NCI-H2107 treated with DMSO at 0.1 percent for 48 hours (cell line): ENCODE measurements around the gene SFXN5.

Experiments used
- DNase-seq: peaks from one replicate; lab custom pipeline; 2025; ENCODE audit not compliant: unreplicated experiment; lab: John Stamatoyannopoulos, UW

SFXN5 gene

DNA sequence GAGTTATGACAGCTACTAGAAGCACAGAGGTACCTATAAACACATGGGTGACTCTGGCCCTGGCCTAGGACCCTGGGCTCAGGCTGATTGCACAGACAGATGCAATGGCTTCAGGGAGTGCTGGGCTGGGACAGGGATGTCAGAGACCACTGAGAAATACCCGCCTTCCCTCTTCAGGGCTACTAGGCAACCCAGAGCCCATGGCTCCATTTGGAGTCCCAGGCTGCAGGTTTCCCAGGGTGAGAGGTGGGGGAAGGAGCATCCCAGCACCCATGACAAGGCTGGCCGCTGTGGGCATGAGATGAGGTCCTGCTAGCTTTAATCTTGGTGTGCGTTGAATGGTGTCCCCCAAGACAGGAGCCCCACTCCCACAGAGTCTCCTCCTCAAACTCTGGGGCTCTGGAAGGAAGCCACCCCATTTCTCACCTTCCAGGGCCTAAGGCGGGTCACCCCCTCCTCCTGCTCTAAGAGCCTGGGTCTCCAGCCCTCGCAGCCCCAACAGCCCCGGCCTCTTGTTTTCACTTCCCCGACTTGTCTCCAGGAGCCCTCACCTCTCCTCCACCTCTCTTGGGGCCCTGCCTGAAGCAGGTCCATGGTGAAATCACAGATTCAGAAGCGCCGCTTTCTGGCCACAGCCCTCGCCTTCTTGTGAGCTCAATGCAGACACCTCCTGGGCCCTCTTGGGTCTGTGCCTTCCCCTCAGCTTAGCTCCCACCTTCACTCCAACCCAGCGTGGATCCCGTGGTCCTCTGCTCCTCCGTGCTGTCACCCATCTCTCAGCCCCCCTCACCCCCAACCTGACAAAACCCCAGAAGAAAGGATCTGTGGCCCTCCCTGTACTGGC is 112.7 kb downstream of the SFXN5 start:
- no peak for DNase-seq

DNA sequence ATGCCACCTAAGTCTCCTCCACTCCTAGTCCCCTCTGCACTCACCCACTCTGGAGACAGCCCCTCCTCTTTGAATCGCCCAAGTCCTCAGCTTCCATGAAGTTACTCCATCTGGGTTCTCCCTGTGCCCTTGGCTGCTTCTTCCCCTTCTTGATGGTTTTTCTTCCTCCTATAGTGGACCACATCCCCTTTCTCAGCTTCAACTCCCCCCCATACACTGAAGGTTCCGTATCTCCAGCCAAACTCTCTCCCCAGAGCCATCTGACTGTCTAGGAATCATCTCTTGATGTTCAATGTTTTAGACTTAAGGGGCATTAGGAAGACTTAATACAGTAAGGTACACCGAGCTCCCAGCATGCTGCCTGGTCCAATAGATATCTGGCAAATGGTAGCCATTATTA is 114.6 kb downstream of the SFXN5 start:
- no peak for DNase-seq

DNA sequence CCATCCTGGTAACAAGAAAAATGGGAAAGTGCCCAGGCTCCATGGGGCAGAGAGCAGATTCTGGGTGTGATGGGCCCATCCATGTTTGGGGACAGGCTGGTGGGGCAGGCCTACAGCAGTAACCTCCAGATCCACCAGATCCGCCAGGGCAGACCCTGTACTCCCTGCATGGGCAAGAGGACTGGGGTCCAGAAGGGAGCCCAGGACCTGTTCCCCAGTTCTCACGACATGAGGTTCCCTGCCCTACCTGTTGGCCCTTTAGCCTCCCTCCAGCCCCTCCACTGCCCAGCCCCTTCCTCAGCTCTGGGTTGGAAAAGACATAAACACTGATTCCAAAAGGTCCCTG is 115.5 kb downstream of the SFXN5 start:
- no peak for DNase-seq

DNA sequence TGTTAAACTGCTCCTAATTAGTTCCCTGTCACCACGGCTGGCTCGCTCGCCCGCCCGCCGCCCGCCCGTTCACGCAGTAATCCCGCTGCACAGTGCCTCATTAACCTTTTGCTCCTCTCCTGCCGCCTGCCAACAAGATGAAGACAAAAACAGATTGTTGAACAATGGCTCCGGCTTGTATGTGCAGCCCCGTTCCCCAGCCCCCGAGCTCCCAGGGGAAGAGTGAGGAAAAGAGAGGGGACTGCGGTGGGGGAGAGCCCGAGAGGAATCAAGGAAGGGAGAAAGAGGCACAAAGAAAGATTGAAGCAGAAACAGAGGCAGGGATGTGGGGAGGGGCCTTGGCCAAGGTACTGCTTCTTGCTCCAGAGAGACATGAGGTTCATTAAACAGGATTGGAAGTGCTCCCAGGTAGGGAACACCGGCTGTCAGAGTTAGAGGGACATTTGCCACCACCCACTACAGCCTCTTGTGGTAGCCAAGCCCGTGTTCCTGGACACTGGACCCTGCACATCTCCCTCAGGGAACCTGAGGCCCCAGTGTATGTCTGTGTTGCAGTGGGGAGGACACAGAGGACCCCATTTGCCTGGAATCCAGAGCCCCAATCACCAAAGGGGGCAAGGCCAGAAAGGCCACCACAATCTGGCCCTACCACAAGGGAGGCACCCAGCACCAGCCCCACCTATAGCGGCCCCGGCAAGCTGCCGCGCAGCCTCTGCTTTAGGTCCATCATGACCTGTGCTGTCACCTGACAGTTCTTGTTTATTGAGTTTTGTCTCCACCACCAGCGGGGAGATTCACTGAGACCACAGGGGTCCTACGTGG is 116.1 kb downstream of the SFXN5 start:
- no peak for DNase-seq

DNA sequence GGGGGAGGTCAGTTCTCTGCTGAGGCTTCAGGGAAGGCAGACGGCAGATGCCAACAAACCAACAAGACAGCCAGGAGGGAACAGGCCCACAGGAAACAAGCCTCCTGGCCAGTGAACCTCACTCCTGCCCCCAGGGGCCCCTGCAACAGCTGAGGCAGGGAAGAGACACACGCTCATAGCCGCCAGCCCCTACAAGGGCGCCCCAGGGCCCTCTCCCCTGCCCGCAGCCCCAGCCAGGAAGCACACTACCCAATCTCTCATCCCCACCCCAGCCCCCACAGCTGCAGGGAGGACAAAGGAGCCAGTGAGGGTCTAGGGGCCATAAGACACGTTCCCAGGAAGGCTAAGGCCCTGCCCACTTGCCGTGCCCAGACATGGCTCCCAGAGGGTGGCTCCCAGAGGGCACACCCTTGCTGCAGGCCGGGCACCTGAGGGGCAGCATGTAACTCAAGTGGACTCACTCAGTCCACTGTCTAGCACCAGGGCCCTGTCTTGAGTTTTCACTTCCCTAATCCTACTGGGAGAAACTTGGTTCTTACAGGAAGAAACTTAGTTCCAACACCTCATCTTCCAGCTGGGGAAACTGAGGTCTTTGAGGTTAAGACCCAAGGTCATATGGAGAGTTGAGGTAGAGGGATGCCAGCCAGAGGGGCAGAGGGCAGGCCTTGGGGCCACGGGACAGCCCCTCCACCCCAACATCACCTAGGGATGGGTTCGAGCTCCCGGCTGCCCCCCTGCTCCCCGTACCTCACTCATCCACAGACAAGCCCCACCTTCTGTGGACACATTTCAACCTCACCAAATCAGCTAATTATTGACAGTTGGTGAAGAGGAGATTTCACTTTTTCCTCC is 116.9 kb downstream of the SFXN5 start:
- DNase-seq = no peak

DNA sequence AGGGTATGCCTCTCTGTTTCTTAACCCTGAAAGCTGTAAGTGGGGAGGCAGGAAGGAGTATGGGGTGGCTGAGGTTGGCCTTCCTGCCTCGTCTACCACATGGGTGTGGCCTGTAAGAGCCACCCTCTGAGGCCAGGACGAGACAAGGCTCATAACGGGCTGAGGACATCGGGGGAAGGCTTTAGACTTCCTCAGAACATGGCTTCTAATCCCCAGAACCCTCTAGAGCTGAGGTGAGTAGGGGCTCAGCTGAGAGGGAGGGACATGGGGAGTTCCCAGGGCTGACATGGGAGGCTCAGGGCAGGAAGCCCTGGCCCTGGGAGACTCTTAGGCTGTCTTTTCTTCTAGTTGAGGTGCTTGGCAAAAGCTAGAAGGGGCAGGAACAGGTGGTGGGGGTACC is 117.5 kb downstream of the SFXN5 start:
- DNase-seq = no peak

DNA sequence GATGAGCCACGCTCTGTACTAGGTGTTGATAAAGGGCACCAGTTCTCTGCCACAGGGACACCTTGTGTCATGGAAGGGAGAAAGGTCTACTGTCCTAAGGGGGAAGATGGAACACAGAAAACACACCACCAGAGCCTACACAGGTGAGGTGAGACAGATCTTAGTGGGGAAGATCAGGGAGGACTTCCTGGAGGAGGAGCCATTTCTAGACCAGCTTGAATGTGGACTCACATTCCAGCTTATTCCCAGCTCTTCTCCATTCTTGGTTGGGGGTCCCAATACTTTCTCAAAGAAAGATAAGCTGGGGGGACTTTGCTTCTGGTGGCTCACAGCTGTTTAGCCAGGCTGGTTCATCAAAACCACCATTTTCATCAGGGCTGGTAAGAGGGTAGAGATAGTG is 118.0 kb downstream of the SFXN5 start:
- DNase-seq = no peak

DNA sequence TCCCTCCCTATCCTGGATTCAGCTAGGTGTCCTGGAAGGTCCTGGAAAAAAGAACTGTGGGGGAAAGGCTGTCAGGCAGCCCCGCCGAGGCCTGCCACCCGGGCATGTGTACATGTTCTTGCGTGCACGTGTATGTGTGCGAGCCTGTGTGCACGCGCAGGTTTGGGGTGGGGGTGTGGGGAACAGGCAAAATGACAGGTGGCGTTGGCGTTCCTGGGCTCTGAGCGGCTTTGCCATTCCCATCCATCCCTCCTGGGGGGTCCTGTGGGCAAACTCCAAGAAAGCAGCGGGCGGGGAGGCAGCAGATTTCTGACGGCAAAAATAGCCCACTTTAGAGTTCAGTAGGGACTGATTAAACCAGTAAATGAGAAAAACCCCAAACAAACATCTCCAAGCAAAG is 118.6 kb downstream of the SFXN5 start:
- DNase-seq = no peak

DNA sequence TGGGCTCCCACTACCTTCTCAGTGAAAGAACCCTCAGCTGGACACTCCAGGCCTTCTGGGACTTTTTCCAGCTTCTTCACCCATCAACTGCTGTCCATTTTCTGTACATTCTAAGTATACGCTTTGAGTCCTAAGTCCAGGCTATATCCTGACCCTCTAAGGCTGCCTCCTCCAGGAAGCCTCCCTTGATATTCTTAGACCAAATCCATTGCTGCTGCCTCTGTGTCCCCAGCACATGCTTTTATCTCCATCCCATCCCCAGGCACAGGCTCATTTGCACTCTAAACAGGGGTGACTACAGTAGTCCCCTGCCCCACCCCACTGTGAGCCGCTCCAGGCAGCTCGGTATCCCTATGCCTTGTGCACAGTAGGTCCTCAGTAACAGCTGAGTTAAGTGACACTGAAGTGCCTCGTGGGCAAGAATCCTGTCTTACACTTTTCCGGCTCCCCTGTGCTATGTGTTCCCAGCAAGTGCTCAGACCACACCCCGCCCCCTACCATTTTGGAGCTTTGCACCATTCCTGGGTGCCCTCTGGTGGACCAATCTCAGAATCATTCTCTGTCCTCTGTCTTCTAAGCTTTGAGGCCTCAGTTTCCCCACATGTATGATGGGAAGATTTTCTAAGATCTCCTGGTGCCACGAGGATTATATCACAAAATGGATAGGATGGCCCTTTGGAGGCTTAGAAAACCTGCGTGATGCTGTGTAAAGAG is 119.2 kb downstream of the SFXN5 start:
- no peak for DNase-seq

DNA sequence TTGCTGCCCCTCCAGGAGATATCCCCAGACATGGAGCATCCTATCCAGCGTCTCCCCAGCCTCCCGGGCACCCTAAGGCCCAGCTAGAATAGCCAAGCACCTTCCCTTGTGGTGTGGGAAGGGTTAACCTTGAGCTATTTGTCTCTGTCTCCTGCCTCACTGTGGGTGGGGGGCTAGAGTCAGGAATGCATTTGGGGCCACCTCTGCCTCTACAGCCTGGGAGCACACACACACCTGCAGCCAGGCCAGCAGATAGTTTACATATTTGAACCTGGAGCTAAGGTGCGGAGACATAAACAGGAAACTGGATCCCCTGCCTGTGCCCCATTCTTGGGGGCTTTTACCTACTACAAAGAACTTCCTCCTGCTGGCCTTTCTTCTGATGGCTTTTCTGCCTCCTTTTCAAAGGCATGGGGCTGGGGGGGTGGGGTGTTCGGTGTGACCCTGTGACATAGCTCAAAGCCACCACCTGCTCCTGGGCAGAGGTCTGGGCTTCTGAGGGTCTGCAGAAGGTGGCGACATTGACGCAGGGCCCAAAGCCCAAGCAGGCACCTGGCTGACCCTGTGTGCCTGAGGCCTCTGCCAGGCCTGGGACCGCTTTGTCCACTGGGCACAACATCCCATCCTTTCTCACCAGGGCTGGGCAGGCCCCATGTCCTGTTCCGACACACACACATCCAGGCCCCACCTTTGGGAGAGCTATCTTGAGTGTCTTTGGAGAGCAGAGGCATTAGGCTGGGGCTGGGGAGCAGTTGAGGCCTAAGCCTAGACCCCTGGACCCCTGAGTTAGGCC is 120.0 kb downstream of the SFXN5 start:
- no peak for DNase-seq

DNA sequence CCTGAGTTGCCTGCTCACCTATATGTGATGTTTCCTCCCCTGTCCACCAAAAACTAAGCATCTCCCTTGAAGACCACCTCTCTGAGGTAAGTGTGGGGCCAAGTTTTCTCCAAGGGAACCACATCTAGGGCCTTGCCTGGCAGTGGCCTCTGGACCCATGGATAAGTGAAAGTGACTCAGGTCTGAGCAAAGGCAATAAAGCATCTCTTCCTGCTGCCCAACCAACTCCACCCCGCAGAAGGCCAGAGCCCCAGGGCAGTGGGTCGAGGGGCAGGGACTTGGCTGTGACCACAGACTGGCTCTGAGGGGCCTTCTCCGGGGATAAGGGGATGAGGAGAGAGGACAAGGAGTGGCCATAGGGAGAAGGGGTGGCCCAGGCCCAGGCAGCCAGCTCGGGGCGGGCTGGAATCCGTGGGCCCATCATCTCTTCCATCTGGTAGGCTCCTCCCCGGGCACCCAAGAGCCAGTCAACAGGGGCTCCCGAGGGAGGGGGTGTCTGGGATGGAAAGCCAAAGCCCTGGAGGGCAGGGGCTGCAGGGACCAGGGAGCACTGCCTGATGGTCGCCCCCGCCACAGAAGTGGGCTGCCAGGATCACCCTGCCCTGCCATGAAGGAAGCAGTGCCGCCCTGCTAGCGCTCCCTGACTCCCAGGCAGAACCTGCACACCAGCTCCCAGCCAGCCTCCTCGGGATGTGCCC is 120.8 kb downstream of the SFXN5 start:
- no peak for DNase-seq

DNA sequence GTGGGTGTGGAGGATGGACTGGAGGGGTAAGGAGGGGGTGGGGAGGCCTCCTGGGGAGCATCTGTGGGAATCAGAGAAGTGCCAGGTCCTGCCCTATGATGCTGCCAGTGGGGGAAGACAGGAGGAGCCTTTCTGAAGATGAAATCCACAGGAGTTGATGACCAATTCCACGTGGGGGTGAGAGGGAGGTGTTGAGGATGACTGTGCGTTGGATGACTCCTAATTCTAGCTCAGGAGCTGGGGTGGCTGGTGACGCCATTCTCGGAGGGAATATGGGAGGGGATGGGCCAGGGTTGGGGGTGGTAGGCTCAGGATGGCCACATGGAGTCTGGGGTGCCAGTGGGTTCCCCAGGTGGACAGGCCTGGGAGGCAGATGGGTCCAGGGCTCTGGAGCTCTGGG is 121.9 kb downstream of the SFXN5 start:
- no peak for DNase-seq

DNA sequence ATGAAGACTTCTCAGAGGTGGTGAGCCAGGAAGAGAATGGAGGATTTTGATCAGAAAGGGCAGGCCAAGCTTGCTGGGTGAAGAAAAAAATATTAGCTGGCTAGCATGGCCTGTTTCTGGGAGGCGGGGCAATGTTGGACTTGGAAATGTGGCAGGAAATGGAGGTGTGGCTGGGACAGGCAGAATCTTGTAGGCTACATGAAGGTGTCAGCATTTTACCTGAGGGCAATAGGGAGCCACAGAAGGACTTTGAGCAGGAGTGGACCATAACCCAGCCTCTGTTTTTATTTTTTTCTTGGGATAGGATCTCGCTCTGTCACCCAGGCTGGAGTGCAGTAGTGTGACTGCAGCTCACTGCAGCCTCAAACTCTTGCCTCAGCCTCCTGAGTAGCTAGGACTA is 122.5 kb downstream of the SFXN5 start:
- DNase-seq = no peak

DNA sequence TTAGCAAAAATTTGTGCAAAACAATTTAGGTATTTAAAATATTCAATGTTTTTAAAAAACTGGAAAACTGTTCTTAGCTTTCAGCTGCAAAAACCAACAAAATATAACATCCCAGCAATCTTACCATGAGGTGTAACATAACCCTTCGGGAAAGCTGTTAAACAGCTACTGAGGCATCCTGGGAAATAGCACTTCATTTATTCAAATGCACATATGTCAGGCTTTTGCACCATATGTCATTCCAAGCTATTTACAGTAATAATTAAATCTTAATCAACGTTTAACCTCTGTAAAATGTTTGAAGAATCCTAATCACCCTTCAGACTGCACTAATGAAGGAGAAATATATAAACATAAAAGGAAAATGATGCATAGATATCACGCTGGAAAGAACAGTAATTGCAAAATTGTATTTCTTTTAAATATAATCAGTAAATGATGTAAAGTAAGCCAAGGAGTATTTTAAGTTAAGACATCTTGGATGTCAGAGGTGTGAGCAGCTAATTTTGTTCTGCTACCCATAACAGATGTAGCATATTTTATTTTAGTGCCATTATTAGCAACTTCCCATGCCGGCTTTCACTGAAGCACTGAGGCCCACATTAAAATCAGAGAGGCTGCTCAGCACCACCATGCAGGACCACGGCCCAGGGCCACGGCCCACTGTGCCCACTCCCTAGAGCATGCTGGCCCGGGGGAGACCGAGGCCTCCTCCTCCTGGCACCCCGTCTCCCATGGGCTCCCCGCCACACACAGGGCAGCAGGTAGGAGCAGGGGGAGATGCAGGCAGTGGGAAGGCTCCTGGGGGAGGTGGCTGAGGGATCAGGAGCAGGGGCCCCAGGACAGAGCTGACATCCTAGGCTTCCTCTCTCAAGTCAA is 123.3 kb downstream of the SFXN5 start:
- DNase-seq = no peak

DNA sequence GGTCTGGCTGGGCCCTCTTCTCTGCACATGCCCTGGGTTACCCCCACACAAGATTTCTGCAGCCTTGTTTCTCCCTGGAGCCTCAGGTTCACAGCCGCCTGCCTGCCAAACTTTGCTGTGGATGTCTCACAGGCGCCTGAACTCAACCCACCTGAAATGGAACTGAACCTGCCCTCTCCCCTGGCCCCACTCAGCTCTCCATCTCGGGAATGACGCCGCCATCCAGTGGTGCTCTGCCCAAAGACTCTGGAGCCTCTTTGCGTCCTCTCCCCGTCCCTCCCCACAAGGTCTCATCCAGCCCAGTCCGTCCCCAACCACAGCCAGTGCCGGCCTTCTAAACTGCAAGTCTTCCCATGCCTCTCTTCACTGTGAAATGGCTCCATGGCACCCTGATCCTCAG is 125.0 kb downstream of the SFXN5 start:
- DNase-seq = no peak

DNA sequence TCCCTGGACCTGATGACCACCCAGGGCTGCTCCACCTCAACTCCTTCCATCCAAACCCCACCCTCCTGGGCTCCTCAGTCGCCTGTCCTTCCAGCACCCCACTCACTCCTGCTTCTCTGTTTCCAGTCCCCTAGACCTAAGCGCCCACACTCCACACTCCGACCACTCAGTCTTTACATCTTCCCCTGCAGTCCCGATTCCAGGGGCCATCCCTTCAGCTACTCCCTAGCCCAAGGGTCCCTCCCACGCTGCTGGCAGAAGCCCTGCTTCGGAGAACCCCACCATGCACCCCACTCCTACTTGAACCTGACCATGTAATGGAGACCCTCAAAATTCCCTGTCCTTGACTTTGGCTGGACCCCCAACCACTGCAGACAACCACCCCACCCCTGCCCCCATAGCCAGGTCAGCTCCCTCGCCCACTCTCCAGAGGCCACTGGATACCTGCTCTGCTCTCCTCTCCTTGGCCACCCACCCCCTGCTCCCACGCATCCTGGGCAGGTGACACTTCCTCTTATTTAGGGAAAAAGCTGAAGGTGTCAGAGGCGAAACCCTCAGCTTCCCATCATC is 126.0 kb downstream of the SFXN5 start:
- no peak for DNase-seq

DNA sequence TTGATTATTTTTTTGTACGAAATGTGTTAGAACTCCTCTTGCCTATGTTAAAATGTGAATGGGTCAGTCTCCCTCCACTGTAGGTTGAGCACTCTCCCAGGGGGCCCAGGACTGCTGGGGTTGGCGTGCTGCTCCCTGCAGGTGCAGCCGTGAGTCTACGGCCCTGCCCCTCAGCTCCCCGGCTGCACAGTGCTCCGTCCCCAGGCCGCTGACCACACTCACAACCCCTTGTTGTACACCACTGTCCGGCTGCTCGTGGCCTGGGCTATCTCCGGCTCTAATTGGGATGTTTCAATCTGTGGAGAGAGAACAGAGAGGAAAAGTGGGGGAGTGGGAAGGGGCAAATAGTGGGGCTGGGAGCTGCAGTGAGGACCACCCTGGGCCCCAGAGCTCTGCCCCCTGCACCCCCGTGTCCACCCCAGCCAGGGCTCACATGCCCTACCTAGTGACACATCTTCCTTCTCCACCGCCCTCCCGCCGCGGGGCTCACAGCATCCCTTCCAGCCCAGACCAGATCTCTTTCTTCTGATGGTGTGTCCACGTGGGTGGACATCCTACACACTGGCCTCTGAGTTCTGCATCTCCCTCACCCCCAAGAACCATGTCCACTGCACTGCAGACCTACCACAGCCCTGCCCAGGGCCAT is 126.6 kb downstream of the SFXN5 start:
- no peak for DNase-seq
